ENCODE measurements around the gene ROBO3. TPM values are rescaled to one million over a fixed set of nuclear protein-coding genes. Genes with fewer than 3 reads are reported as not detected.

The ROBO3 gene
- total RNA-seq, 1 experiment from 2014 or later: 30.7 TPM

- RAD21 ChIA-PET (ENCODE audit: low non-redundant PET in 1 of 2, low total read pairs in 2 of 2, uncharacterized antibody in 2 of 2, unreplicated experiment in 2 of 2): no interaction called here
- no peaks in the 10 kb centered on the region for H3K79me2 ChIP-seq (ENCODE audit: insufficient read depth, low read length)
- no peaks in the 10 kb centered on the region for H3K36me3 ChIP-seq (ENCODE audit: control insufficient read depth in 1 of 2, insufficient read depth in 2 of 2, low read length in 2 of 2)
- intact Hi-C loops (cut with micrococcal nuclease): loop anchor here (2.0 kb wide), 1 partner anchor 77 kb away; the partner anchor contains the start of gene CCDC15
- peak overlapping the region; percentile 83; the same call in 1 of the 2 replicates for H3K27ac ChIP-seq (ENCODE audit: low read depth, low read length)
- no TSS peak for BruUV-seq (replicated peaks)
- no peaks in the 10 kb centered on the region for H4K20me1 ChIP-seq (ENCODE audit: insufficient read depth)
- no peaks in the 10 kb centered on the region for H3K9me2 ChIP-seq (ENCODE audit: insufficient read depth)
- DNase-seq (ENCODE audit: low read depth, low spot score) (no peak), ATAC-seq (no peak)
- peak overlapping the region; percentile 90 for H3K4me2 ChIP-seq (ENCODE audit: low read length)
- peaks cover 12 to 23% of the 10 kb centered on the region in 2 experiments for H3K4me1 ChIP-seq (ENCODE audit: control insufficient read depth in 1 of 2, insufficient read depth in 2 of 2, low read length in 2 of 2)
- TF ChIP-seq POLR2AphosphoS5 (IDR thresholded peaks at IDR 0.05; ENCODE audit: low read depth, low read length) (no peak), CTCF (IDR thresholded peaks at IDR 0.05 in 2 of 3, conservative IDR thresholded peaks at IDR 0.05 in 1 of 3; ENCODE audit: borderline replicate concordance in 1 of 3, insufficient read depth in 1 of 3, low read depth in 2 of 3, low read length in 2 of 3) (no peak), TCF7L2 (IDR thresholded peaks at IDR 0.05; ENCODE audit: borderline replicate concordance, extremely low read depth, insufficient read depth, insufficient read length) (no peak), CBX3 (IDR thresholded peaks at IDR 0.05; ENCODE audit: low read depth) (no peak), EZH2 (IDR thresholded peaks at IDR 0.05) (no peak)
- H3K27me3 ChIP-seq (ENCODE audit: insufficient read depth, low read length): no peaks in the 10 kb centered on the region
- H2AFZ ChIP-seq (ENCODE audit: low read depth, low read length, poor library complexity, severe bottlenecking): no peak overlapping the region
- peak overlapping the region; percentile 58 to 61; a peak in 3 of 4 replicates for H3K4me3 ChIP-seq (replicated peaks in 1 of 2; ENCODE audit: low read depth in 1 of 2, low read length in 2 of 2)
- no peak overlapping the region for H3K9ac ChIP-seq (ENCODE audit: low read length)
- POLR2A ChIA-PET: no interaction called here
- H3K9me3 ChIP-seq (ENCODE audit: control insufficient read depth in 1 of 2, insufficient read depth in 1 of 2, low read depth in 1 of 2, low read length in 2 of 2): no peaks in the 10 kb centered on the region
- CTCF ChIA-PET: no interaction called here
Observed at GRCh38 chr11:124877631-124877909, 12.3 kb downstream of the ROBO3 start.

GRCh38 chr11:124877910-124878758 is 12.9 kb downstream of the ROBO3 start:
- Histone ChIP-seq H3K4me1 (ENCODE audit: control insufficient read depth in 1 of 2, insufficient read depth in 2 of 2, low read length in 2 of 2) (peaks cover 12 to 23% of the 10 kb centered on the region in 2 experiments), H3K79me2 (ENCODE audit: insufficient read depth, low read length) (no peaks in the 10 kb centered on the region), H3K9me3 (ENCODE audit: control insufficient read depth in 1 of 2, insufficient read depth in 1 of 2, low read depth in 1 of 2, low read length in 2 of 2) (no peaks in the 10 kb centered on the region), H3K36me3 (ENCODE audit: control insufficient read depth in 1 of 2, insufficient read depth in 2 of 2, low read length in 2 of 2) (no peaks in the 10 kb centered on the region), H3K9me2 (ENCODE audit: insufficient read depth) (no peaks in the 10 kb centered on the region), H3K4me2 (ENCODE audit: low read length) (no peak overlapping the region), H3K9ac (ENCODE audit: low read length) (no peak overlapping the region), H3K27me3 (ENCODE audit: insufficient read depth, low read length) (no peaks in the 10 kb centered on the region), H4K20me1 (ENCODE audit: insufficient read depth) (no peaks in the 10 kb centered on the region), H3K27ac (ENCODE audit: low read depth, low read length) (peak overlapping the region; percentile 83; the same call in 1 of the 2 replicates), H2AFZ (ENCODE audit: low read depth, low read length, poor library complexity, severe bottlenecking) (no peak overlapping the region), H3K4me3 (replicated peaks in 1 of 2; ENCODE audit: low read depth in 1 of 2, low read length in 2 of 2) (peak overlapping the region in 1 of 2 experiments; percentile 61; a peak in 1 of 4 replicates)
- no peak for DNase-seq (ENCODE audit: low read depth, low spot score)
- BruUV-seq (replicated peaks): no TSS peak
- POLR2A ChIA-PET: no interaction called here
- intact Hi-C loops (cut with micrococcal nuclease): loop anchor here (2.0 kb wide), 1 partner anchor 77 kb away; the partner anchor contains the start of gene CCDC15
- RAD21 ChIA-PET (ENCODE audit: low non-redundant PET in 1 of 2, low total read pairs in 2 of 2, uncharacterized antibody in 2 of 2, unreplicated experiment in 2 of 2): no interaction called here
- no peak for ATAC-seq
- CTCF ChIA-PET: no interaction called here
- no peak for TF ChIP-seq JUND (IDR thresholded peaks at IDR 0.05)
- no peak for TF ChIP-seq REST (IDR thresholded peaks at IDR 0.05; ENCODE audit: low read depth)
- no peak for TF ChIP-seq SP1 (IDR thresholded peaks at IDR 0.05; ENCODE audit: low read depth)
- TF ChIP-seq POLR2AphosphoS5 (IDR thresholded peaks at IDR 0.05; ENCODE audit: low read depth, low read length): no peak
- no peak for TF ChIP-seq MAX (IDR thresholded peaks at IDR 0.05)
- no peak for TF ChIP-seq EZH2phosphoT487 (IDR thresholded peaks at IDR 0.05; ENCODE audit: borderline replicate concordance)
